DMS153 (cell line): ENCODE results near the gene PGAP6.
"Not testable (repeated sequence)": the region's sequence is repeated elsewhere in the genome, so short reads cannot be mapped to it uniquely, and the experiment has no call there.

Experiments used
- DNase-seq: peaks from one replicate; lab custom pipeline; 2025; lab: John Stamatoyannopoulos, UW

The PGAP6 gene

DNA sequence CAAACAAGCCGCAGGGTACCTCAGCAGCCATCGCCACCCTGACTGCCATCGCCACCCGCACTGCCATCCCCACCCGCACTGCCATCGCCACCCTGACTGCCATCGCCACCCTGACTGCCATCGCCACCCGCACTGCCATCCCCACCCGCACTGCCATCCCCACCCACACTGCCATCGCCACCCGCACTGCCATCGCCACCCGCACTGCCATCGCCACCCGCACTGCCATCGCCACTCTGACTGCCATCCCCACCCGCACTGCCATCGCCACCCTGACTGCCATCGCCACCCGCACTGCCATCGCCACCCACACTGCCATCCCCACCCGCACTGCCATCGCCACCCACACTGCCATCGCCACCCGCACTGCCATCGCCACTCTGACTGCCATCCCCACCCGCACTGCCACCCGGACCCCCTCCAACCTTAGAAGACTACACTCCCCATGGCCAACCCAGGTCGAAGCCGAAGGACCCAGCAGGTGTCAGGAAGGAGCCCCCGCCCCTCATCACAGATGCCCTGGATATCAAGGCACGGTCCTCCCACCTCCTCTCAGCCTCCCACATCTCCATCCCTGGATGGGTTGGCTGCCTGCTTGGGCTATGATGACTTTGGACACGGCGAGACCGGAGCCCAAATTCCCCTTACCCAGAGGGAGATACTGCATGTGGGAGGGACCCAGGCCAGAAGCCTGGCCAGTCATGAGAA is 3.5 kb downstream of the PGAP6 start:
- not testable (repeated sequence) for DNase-seq

DNA sequence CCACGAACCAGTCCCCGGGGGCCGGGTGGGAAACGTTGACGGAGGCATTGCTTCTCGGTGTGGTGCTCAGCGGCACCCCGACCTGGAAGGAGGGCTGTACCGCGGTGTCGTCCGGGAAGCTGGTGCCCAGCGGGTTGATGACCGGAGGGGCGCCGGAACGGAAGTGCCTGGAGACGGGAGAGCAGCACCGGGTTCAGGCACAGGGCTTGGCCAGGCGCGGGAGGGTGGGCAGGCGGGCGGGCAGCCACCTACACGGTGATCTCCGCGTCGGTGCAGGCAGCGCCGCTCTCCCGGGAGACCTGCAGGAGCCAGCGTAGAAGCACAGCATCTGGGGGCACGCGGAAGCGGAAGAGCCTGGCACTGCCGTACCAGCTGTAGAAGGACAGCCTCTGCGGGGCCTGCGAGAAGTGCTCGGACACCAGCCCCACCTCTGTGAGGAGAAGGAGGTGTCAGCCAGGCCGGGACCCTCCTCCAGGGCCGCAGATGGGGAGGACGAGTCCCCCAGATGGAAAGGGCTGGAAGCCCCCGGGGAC is 4.3 kb downstream of the PGAP6 start:
- no peak for DNase-seq

DNA sequence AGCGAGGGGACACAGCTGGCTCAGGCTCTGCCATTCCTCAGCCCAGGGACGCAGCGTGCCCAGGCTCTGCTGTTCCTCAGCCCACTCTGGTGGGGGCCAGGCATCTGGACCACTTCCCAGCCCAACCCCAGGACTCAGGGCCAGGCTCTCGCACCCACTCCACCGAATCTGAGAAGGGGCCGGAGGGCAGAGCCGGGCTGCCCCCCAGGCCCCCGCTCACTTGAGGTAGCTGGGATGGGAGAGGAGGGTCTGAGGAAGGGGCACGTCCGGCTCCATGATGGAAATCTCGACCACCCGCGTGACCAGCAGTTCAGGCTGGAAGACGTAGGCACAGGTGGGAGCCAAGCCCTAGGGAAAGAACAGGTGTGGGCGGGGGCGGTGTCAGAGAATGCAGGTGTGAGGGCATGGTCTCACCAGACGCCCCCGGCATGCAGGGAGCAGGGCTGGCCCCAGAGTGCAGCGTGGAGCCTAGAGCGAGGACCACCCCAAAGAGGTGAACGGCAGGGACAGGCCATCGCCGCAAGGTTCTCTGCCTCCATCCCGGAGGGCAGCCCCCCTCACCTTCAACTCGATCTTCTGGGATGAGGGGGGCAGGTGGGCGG is 4.9 kb downstream of the PGAP6 start:
- no peak for DNase-seq

DNA sequence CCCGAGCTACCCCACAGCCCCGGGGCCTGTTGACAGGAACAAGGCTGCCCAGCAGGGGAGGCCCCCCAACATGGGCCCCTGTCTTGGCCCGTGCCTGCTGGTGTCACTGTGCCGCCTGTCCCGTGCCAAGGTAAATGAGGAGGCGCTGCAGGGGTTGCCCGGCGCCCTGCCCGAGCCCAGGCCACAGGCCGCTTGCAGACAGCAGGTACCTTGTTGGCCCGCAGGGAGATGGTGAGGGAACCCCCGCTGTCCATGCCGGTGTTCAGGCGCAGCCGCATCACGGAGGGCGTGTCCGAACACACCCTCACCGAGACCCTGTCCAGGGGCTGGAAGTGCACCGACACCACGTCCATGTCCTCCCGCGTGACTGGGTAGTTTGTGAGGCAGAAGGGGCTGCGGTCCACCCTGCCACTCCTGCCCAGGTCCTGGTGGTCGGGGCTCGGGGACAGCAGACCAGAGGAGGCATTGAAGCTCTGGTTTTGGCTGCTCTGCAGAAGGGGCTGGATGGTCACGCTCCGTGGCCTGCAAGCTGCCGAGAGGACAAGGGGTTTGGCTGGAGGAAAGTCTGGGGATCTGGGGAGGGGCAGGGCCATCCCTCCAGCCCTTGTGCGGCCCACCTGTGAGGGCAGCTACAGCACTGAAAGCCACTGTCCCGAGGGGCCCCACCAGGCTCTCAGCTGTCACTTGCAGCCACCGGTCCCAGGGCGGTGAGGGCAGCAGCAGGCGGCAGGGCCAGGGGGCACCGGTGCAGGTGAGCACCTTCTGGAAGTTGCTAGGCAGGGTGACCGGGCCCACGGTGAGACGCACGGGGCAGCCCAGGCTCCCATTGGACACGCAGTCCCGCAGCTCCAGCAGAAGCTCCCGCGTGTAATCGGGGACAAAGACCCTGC is 5.6 kb downstream of the PGAP6 start:
- DNase-seq: no peak

DNA sequence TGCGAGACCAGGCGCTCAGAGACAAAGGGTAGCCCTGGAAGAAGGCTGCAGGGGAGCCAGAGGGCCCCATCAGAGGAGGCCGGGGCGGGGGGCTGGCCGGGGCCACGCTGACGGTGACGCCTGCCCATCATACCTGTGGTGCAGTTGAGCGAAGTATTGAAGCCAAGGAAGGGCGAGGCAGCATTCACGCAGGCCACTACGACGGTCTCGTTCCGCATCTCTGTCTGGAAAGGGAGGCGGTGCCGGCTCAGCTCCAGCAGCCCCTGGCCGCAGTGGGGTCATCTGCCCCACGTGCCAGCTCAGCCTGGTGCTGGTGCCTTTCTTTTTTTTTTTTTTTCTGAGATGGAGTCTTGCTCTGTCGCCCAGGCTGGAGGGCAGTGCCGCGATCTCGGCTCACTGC is 6.6 kb downstream of the PGAP6 start:
- no peak for DNase-seq

DNA sequence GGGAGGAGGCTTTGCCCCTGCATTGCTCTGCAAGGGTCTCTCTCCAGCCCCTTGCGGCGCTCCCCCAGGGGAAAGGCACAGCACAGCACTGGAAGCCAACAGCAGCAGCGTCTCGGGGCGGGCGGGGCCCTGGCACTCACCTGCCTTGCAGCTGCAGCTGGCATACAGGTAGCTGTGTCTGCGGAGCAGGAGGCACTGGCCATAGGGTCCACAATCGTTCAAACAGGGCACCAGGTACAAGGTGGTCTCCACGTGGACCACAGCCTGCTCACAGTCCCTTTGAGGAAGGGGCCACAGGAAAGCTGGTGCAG is 7.2 kb downstream of the PGAP6 start:
- DNase-seq: no peak

DNA sequence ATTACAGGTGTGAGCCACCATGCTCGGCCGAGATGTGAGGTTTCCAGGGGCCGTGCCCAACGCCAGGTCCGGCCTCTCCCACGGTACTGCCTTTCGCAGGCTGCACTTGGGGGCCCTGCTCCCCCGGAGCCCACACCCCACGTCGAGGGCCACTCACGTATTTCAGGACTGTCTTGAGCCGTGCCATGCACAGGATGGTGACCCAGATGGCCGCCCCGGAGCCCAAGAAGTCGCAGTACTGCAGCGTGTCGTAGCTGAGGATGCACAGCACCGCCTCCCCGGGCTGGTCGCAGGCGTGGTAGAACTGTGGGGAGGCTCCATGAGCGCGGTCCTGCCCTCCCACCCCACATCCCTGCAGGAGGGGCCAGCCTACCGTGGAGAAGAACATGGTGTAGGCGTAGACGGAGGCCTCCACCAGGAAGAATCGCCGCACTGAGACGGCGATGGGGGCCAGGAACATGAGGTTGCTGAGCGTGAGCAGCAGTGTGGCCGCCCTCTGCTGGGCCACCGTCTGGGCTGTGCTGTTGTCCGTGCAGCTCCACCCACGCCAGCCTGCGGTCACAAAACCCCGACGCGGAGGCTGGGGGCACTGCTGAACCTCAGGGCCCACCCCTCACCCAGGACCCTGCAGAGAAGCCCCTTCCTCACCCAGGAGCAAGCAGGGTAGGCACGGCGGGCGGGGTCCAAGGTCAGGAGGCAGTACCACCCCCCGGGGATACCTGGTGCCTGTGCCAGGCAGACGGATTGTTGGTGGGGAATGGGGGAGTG is 7.7 kb downstream of the PGAP6 start:
- DNase-seq: no peak

DNA sequence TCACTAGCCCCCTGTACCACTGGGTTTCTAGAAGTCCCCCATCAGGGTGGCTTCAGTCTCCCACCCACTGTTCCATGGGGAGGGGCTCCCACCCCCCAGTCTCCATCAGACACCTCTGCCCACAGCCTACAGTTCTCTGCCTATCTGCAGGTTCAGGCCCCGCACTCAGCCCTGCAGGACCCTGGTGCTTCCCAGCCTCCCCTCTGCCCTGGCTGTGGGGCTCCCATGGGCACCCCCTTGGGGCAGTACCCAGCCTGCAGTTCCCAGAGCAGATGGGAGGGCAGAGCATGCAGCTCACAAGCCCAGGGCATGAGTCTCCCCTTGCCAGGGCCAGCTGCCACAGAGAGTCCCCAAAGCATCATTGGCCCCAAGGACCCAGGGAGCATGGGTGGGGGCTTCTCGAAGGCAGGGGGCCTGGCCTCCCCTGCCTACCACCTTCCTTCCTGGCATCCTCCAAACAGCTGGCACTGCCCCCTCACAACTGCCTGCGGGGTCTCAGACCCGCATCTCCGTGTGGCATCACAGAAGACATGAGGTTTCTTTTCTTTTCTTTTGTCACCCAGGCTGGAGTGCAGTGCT is 8.7 kb downstream of the PGAP6 start:
- no peak for DNase-seq

DNA sequence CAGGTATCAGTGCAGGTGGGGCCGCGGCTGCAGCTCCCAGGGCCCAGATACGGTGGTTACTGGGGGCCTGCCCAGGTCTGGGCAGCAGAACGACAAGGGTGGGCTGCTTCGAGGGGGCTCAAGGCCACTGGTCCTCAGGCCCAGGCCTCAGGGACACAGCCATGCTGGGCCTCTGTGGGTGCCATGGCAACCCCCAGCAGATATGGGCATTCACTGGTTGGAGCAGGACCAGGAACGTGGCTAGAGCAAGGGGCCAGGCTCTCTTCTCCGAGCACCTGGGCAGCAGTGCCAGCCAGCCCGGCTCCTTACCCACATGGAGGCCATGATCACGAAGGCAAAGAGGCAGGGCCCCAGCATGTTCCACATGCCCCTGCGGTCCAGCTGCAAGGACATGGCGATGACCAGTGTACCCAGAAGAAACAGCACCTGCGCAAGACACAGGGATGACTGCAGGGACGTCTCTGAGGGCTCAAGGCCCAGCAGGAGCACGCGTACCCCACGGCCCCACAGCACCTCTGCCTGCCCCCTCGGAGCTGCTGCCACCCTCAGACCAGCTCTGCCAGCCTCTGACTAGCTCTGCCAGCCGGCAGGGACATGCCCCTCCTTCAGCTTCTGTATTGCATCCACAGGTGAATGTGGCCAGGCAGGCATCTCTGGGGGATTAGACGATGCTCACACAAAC is 9.3 kb downstream of the PGAP6 start:
- DNase-seq: no peak

DNA sequence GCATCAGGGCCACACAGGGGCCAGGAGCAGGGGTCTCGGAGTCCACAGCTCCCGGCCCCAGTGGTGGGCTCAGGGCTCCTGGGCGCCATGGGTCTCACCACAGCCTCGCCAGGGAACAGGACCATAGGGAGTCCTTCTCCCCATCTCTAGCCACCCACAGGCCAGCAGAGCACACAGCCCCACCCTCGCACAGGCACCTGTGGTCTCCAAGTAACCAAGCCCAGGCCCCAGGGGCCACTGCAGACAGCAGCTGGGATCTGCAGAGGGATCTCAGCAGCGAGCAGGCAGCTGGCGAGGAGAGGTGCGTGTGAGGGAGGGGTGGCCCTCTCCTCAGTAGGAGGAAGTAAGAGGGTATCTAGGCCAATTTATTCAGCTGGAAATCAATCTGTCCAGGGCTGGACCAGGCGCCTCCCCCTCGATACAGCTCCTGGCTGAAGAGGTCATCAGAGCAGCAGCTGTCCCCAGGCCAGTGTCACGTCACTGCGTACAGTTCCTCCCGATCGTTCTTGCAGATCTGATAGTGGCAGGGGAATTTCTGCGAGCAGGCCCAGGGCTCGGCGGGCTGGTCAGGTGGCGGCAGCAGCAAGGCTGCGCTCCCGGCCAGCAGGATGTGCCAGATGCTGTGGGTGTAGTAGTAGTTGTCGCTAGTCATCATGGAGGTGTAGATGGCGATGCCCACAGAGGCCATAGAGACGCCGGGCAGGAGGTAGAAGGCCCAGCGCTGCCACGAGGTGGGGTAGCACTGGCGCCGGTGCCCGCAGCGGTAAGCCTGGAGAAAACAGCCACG is 10.1 kb downstream of the PGAP6 start:
- peak; percentile 77 for DNase-seq

DNA sequence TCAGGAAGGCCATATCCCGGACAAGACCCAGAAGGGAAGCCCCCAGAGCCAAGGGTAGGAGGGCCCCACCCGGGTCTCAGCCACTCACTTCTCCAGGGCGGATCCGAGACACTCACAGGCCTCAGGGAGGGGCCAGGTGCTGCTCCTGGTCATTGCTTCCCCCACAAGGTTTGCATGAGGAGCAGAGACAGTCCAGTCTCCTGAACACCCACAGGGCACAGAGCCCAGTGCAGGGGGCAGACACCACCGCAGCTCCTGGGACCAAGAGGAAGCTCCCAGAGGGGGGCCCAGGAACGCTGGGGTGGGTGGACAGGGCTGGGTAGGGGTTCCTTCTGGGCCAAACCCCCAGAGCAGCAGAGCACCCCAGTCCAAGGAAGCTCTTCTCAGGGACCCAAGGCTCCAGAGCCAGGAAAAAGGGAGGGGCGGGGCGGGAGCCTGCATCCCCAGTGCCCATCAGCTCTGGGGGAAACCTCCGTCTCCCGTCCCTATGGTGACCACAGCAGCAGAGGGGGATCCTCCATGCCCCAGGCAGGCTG is 10.7 kb downstream of the PGAP6 start:
- no peak for DNase-seq

DNA sequence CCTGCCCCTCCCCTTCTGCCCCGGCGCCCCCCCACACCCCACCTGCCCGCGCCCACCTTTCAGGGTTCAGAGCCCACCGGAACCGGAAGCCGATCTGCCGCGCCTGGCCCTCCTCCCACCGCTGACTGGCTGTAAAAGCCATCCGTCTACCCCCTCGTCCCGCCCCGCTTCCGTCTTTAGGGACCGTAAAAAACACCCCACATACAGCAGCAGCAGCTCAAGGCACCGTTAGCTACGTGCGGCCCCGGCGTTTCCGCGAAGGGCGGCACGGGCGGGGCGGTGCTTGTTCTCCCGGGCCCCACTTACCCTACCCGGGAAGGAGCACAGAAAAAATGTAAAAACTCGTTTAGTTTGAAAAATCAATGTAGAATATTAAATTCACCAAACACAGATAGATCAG is 11.3 kb downstream of the PGAP6 start, which contains the start of gene MRPL28:
Gene MRPL28 (minus strand): TSS at position 96 of the 400 bp plus-strand sequence. CDS start 320 bp downstream, outside the sequence.
- peak; percentile 91 for DNase-seq

DNA sequence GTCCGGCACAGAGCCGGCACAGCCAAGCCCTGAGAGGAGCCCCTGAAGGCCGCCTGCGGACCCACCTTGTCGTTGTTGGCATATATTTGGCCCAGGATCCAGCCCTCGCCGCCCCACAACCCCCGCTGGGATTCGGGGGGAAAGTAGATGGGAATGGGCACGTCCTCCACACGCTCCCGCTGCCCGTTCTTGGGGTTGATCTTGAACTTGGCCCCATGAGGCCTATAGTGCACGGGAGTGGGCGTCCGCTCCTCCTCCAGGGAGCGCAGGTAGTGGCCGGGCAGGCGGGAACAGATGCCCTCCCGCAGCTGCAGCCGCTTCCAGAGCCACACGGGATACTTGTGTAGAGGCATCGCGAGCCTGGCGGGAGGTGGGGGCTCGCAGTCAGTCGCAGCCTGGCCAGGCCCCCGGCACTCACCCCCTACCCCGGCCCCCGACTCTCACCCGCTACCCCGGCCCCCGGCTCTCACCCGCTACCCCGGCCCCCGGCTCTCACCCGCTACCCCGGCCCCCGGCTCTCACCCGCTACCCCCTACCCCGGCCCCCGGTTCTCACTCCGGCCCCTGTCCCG is 11.8 kb downstream of the PGAP6 start:
- DNase-seq: no peak

DNA sequence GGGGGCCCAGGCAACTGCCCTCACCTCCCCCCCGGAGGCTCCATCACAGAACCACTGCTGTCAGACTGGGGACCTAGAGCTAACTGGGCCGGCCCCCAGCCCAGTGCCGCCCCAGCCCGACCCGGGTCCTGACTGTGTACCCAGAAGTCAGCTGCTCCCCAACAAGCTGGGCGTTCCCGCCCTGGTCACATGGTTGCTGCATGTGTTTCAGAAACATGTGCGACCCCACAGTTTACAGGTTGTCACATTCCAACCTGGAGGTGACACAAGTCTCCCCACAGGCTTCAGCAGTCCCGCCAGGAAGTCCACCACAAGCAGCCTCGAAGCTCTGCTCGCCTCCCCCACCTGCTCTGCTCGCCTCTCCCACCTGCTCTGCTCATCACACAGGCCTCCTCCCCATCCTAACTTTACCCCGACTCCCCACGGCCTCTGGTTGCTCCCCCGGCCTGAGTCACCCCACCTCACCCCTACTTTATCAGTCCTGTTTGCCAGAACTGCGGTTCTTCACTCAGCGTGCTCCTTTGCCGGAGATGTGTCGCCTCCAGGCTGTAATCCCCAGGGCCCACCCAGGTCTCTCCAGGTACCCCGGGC is 12.4 kb downstream of the PGAP6 start:
- no peak for DNase-seq

DNA sequence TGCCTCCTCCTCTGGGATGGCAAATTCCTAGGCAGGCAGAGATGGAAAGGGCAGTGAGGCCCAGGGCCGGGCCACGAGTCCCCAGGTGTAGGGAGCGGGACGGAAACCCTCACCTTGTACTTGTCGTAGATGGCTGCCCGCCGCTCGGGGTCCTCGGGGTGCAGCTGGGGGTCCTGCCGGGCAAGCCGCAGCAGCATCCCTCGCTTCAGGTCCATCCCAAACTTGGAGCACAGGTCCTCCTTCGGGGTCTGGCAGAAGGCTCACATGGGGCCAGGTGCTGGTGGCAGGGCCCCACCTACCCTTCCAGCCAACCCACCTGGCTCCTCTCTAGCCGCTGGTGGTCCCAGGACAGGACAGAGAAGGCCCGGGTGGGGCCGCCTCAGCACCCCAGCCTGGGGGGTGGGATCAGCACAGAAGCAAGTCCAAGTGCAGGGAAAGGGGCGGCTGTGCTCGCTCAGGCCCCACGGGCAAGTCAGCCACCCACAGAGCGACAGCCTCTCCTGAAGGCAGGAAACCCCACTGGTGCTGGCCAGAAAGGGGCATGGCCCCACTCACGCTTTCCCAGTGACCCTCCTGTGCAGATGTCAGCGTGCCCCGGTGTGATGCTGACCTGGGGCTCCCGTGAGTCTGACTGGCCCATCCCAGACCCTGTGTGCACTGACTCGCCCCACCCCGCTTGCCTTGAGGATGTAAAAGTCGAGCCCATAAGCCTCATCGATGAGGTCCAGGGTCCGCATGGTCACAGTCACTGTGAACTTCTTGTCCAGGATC is 13.2 kb downstream of the PGAP6 start:
- no peak for DNase-seq

DNA sequence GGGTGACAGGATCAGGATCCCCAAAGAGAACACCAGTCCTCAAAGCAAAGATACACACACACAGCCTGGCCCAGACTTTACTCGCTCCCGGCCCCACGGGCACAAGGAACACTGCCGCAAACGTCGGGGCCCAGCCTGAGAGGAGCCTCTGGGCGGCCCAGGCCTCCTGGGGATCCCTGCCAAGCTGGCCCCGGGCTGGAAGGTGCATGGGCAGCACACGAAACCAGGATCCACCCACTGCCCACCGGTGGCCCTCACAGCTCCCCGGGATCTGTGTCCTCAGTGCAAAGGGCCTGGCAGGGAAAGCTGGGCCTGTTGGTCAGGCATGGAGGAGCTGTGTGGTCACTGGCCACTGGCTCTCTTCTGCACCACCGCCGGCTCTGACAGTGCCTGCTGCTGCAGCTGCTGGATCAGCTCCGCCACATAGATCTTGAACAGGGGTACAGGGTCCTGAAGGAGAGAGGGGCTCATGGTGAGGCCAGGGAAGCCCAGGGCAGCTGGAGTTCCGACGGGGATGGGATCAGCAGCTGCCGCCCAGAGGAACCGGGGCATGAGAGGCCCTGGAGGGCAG is 14.4 kb downstream of the PGAP6 start:
- DNase-seq: no peak

DNA sequence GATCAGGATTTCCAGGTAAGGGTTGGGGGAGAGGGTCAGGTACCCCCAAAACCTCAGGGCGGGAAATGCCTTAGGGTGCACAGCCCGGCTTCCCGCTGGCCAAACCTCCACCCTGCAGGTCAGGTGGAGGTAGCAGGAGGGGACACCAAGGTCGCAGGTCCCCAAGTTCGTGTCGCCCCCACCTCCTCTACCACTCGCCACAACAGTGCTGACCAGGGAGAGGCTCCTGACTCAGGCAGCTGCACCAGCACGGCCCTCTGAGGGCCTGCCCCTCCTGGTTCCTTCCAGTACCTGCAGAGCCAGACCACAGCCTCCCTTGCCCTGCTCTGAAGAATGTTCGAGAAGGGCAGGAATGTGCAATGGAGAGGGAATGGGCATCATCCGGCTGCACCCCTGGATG is 15.3 kb downstream of the PGAP6 start:
- DNase-seq: no peak
